Psoas muscle (tissue), 8 donors: Measurements from ENCODE around the gene KIF19. TPM values are rescaled to one million over a fixed set of nuclear protein-coding genes. Genes with fewer than 3 reads are reported as not detected.

Source experiments
- ATAC-seq, 4 donors: fragments of 200-7000 bp; cut with Tn5 transposase; one replicate each; pipeline ENCODE4 v1.9.1; 2020; ENCODE audit warnings: moderate library complexity in 3 of 4, mild to moderate bottlenecking in 2 of 4
- DNase-seq, 2 donors: peaks; one replicate each; pipeline ENCODE4 v3.0.0-alpha.2; 2020
- H3K27ac ChIP-seq: fragments of 200-600 bp; one replicate; pipeline ENCODE4 v1.8.0; 2022
- H3K27me3 ChIP-seq, 3 donors: fragments of 200-600 bp in 1 of 3; one replicate each; pipeline versions ENCODE4 v1.6.1 to v1.8.0; 2013 to 2022; ENCODE audit warnings: low read length in 2 of 3, mild to moderate bottlenecking in 2 of 3, moderate library complexity in 1 of 3; ENCODE audit not compliant: insufficient read depth in 3 of 3
- H3K36me3 ChIP-seq, 2 donors: fragments of 200-600 bp in 1 of 2; one replicate each; pipeline versions ENCODE4 v1.6.1 to v1.8.0; 2013 to 2022; ENCODE audit warnings: low read depth in 1 of 2, mild to moderate bottlenecking in 1 of 2, moderate library complexity in 1 of 2; ENCODE audit not compliant: insufficient read depth in 1 of 2
- H3K4me1 ChIP-seq: fragments of 200-600 bp; one replicate; pipeline ENCODE4 v1.8.0; 2022
- H3K4me3 ChIP-seq: fragments of 200-600 bp; one replicate; pipeline ENCODE4 v1.8.0; 2022; ENCODE audit warnings: mild to moderate bottlenecking
- H3K9me3 ChIP-seq: fragments of 200-600 bp; one replicate; pipeline ENCODE4 v1.8.0; 2022
- CTCF ChIP-seq: fragments of 200-600 bp; IDR thresholded peaks from one replicate; pipeline ENCODE4 v1.8.0; 2022; ENCODE audit warnings: antibody characterized with exemption
- WGBS, 3 donors: extraction: QIAGEN DNeasy Blood & Tissue Kit; methylation state at CpG; one replicate each; pipeline versions ENCODE4 v1.1.6 to v1.1.7; 2013; 5-methylcytosine and 5-hydroxymethylcytosine counted together
- intact Hi-C, 2 donors: fragments of 100-400 bp; cut with DNase I; formaldehyde crosslinking; loops; one replicate each; pipeline versions ENCODE4 v1.11.0 to v1.14.2; 2022
- polyA plus RNA-seq, 3 donors: library from polyadenylated mRNA; stranded (reverse); fragments of 200-250 nt; gene quantifications; one replicate each; pipeline ENCODE4 v1.2.3, GENCODE V29; 2013
- total RNA-seq, 4 donors: library from RNA; stranded (reverse); fragmentation: NEBNext Ultra II Directional in 2 of 4; extraction: Animal tissue kit (Norgen Biotek cat#: 25700) in 2 of 4; gene quantifications; one replicate each; pipeline versions ENCODE4 v1.2.1 to v1.2.4, GENCODE V29; 2021 to 2023
- donor health status: healthy with polysubstance abuse.
- donor health status: DM: no; HTN: no; CAD: no; lungs with moderate emphysema.
- donor health status: Bipolar disorder and iron deficiency.
- donor health status: healthy.
- donor health status: DM: yes; HTN: yes; CAD: no.
- donor health status: DM: no; HTN: no; CAD: no.
- donor health status: DM: no; HTN: no; CAD: no.
- donor health status: DM: yes; HTN: yes; CAD: no.

Gene KIF19
- total and polyA plus RNA-seq, 7 donors: 0.13 to 0.44 (median 0.27) TPM

GRCh38 chr17:74390680-74391653 lies 64.9 kb downstream of the KIF19 start:
- Histone ChIP-seq H3K4me1 (peaks cover 62% of the 10 kb centered on the region), H3K36me3 (no peaks in the 10 kb centered on the region), H3K4me3 (no peak overlapping the region), H3K27me3 (no peaks in the 10 kb centered on the region), H3K27ac (peak overlapping the region; percentile 41), H3K9me3 (no peaks in the 10 kb centered on the region)
- DNase-seq (peak in 1 of 2 donors; percentile 15), ATAC-seq (no peak)
- intact Hi-C loops: loop anchor here in 1 of 2 donors (5.0 kb wide), 1 partner anchor 36 kb away; no protein-coding TSS in a partner anchor
- 85 to 92% (median 86%) methylated on average over 11 of the region's 11 CpGs for WGBS, 3 donors
- no peak for TF ChIP-seq CTCF

GRCh38 chr17:74391771-74392170 lies 65.7 kb downstream of the KIF19 start:
- peak in 1 of 2 donors; percentile 27 for DNase-seq
- TF ChIP-seq CTCF: no peak
- intact Hi-C loops: loop anchor here in 1 of 2 donors (5.0 kb wide), 1 partner anchor 36 kb away; no protein-coding TSS in a partner anchor
- no peak overlapping the region for H3K27ac ChIP-seq
- no peaks in the 10 kb centered on the region for H3K27me3 ChIP-seq
- no peaks in the 10 kb centered on the region for H3K36me3 ChIP-seq
- H3K9me3 ChIP-seq: no peaks in the 10 kb centered on the region
- ATAC-seq: no peak
- H3K4me1 ChIP-seq: peaks cover 66% of the 10 kb centered on the region
- 68 to 71% (median 68%) methylated on average over 5 of the region's 5 CpGs for WGBS, 3 donors
- no peak overlapping the region for H3K4me3 ChIP-seq

GRCh38 chr17:74392848-74393247 lies 66.8 kb downstream of the KIF19 start:
- Histone ChIP-seq H3K4me3 (no peak overlapping the region), H3K4me1 (peaks cover 55% of the 10 kb centered on the region), H3K36me3 (no peaks in the 10 kb centered on the region), H3K9me3 (no peaks in the 10 kb centered on the region), H3K27ac (peak overlapping the region; percentile 93), H3K27me3 (no peaks in the 10 kb centered on the region)
- intact Hi-C loops: loop anchor here in 1 of 2 donors (5.0 kb wide), 1 partner anchor 34 kb away; no protein-coding TSS in a partner anchor
- no peak for TF ChIP-seq CTCF
- ATAC-seq (no peak), DNase-seq (peak in 1 of 2 donors; percentile 21)
- WGBS, 3 donors: 66 to 83% (median 78%) methylated on average over 5 of the region's 5 CpGs

GRCh38 chr17:74393346-74393942 lies 67.4 kb downstream of the KIF19 start:
- Histone ChIP-seq H3K36me3 (no peaks in the 10 kb centered on the region), H3K27me3 (no peaks in the 10 kb centered on the region), H3K9me3 (no peaks in the 10 kb centered on the region), H3K4me3 (no peak overlapping the region), H3K4me1 (peaks cover 49% of the 10 kb centered on the region), H3K27ac (peak overlapping the region; percentile 93)
- 46 to 62% (median 51%) methylated on average over 6 of the region's 6 CpGs for WGBS, 3 donors
- TF ChIP-seq CTCF: no peak
- ATAC-seq: peak in 2 of 4 donors; percentile 38 to 46
- intact Hi-C loops: loop anchor here in 1 of 2 donors (5.0 kb wide), 1 partner anchor 34 kb away; no protein-coding TSS in a partner anchor
- peak in 1 of 2 donors; percentile 62 for DNase-seq
